SK-N-SH (cell line): ENCODE results near the gene PTPN5.

Experiments used
- CHD2 ChIP-seq: fragments of 150-350 bp; IDR thresholded peaks from 2 replicates; pipeline ENCODE4 v1.6.1; 2018; ENCODE audit warnings: low read length; ENCODE audit not compliant: partially characterized antibody
- CTCF ChIP-seq: fragments of 200-600 bp; sonication (generic); IDR thresholded peaks from 2 replicates; pipeline ENCODE4 v1.6.1; 2017; ENCODE audit warnings: antibody characterized with exemption, mild to moderate bottlenecking, moderate library complexity
- MAX ChIP-seq: IDR thresholded peaks from 2 replicates; pipeline ENCODE4 v1.4.0; 2012; ENCODE audit warnings: low read depth
- RCOR1 ChIP-seq: fragments of 150-350 bp; IDR thresholded peaks from 2 replicates; pipeline ENCODE4 v1.6.1; 2017; ENCODE audit warnings: antibody characterized with exemption, low read length
- TCF12 ChIP-seq: IDR thresholded peaks from 2 replicates; pipeline ENCODE4 v1.4.0; 2012
- ZBTB33 ChIP-seq: IDR thresholded peaks from 2 replicates; pipeline ENCODE4 v1.4.0; 2012; ENCODE audit warnings: low read depth, borderline replicate concordance

- TF ChIP-seq CTCF (no peak), CHD2 (no peak), RCOR1 (no peak), MAX (no peak), TCF12 (no peak), ZBTB33 (no peak)
Observed at GRCh38 chr11:18713646-18714442, 77.8 kb downstream of the PTPN5 start.
